Anterior cingulate cortex (tissue), 58 donors: ENCODE results near the gene SPRYD3.

ENCODE experiments used
- DNase-seq, 58 donors: peaks; one replicate each; lab custom pipeline; 2025; lab: John Stamatoyannopoulos, UW

The SPRYD3 gene

GRCh38 chr12:53064613-53065436 is 14.4 kb downstream of the SPRYD3 start:
- DNase-seq, result no peak

- no peak for DNase-seq
Measured at GRCh38 chr12:53063708-53064612, 15.2 kb downstream of the SPRYD3 start.

GRCh38 chr12:53062977-53063707 is 16.0 kb downstream of the SPRYD3 start:
- no peak for DNase-seq

- no peak for DNase-seq
Measured at GRCh38 chr12:53062011-53062961, 16.9 kb downstream of the SPRYD3 start.

GRCh38 chr12:53061404-53062010 is 17.7 kb downstream of the SPRYD3 start:
- no peak for DNase-seq

- no peak for DNase-seq
Measured at GRCh38 chr12:53060721-53061276, 18.4 kb downstream of the SPRYD3 start.

GRCh38 chr12:53060064-53060720 is 19.0 kb downstream of the SPRYD3 start:
- DNase-seq, result no peak

- no peak for DNase-seq
Measured at GRCh38 chr12:53059434-53060063, 19.6 kb downstream of the SPRYD3 start.

GRCh38 chr12:53058674-53059433 is 20.3 kb downstream of the SPRYD3 start:
- no peak for DNase-seq

GRCh38 chr12:53057816-53058500 is 21.2 kb downstream of the SPRYD3 start:
- DNase-seq, result no peak

- no peak for DNase-seq
Measured at GRCh38 chr12:53056901-53057300, 22.3 kb downstream of the SPRYD3 start.

- DNase-seq, result peak in 3 of 58 donors; percentile 3 to 41 (median 13)
Measured at GRCh38 chr12:53056296-53056695, 22.9 kb downstream of the SPRYD3 start.

GRCh38 chr12:53055471-53056266 is 23.5 kb downstream of the SPRYD3 start:
- DNase-seq, result no peak

- peak; percentile 64 to 98 (median 95) for DNase-seq
Measured at GRCh38 chr12:53054112-53054878, 24.9 kb downstream of the SPRYD3 start.
